Hepatocyte (in vitro differentiated cells): ENCODE results near the gene KIRREL3. TPM values are rescaled to one million over a fixed set of nuclear protein-coding genes. Genes with fewer than 3 reads are reported as not detected.

ENCODE experiments used
- DNase-seq: peaks from one replicate; pipeline ENCODE4 v3.0.0-alpha.2; 2016; ENCODE audit warnings: low spot score
- H2AFZ ChIP-seq: fragments of 200-600 bp; sonication (generic); 2 replicates; pipeline ENCODE4 v1.6.0; 2016; ENCODE audit warnings: antibody characterized with exemption, mild to moderate bottlenecking
- H3K27ac ChIP-seq: fragments of 200-600 bp; sonication (generic); 2 replicates; pipeline ENCODE4 v1.5.1; 2016; ENCODE audit warnings: mild to moderate bottlenecking
- H3K27me3 ChIP-seq: fragments of 200-600 bp; sonication (generic); 2 replicates; pipeline ENCODE4 v1.6.1; 2016
- H3K36me3 ChIP-seq: fragments of 200-600 bp; sonication (generic); replicated peaks from 2 replicates; pipeline ENCODE4 v1.5.1; 2016; ENCODE audit warnings: low read depth; ENCODE audit not compliant: insufficient read depth
- H3K4me1 ChIP-seq: fragments of 200-600 bp; sonication (generic); 2 replicates; pipeline ENCODE4 v1.5.1; 2016; ENCODE audit warnings: mild to moderate bottlenecking, moderate library complexity; ENCODE audit not compliant: insufficient read depth
- H3K4me2 ChIP-seq: fragments of 200-600 bp; sonication (generic); 2 replicates; pipeline ENCODE4 v1.6.0; 2016
- H3K4me3 ChIP-seq: fragments of 200-600 bp; sonication (generic); 2 replicates; pipeline ENCODE4 v1.5.1; 2016; ENCODE audit warnings: mild to moderate bottlenecking
- H3K79me2 ChIP-seq: fragments of 200-600 bp; sonication (generic); 2 replicates; pipeline ENCODE4 v1.6.0; 2017; ENCODE audit warnings: mild to moderate bottlenecking
- H3K9me2 ChIP-seq: fragments of 200-600 bp; sonication (generic); replicated peaks from 2 replicates; pipeline ENCODE4 v1.6.0; 2017; ENCODE audit warnings: mild to moderate bottlenecking; ENCODE audit not compliant: insufficient read depth
- H3K9me3 ChIP-seq: fragments of 200-600 bp; sonication (generic); 2 replicates; pipeline ENCODE4 v1.5.1; 2016; ENCODE audit warnings: low read depth, mild to moderate bottlenecking
- H4K20me1 ChIP-seq: fragments of 200-600 bp; sonication (generic); 2 replicates; pipeline ENCODE4 v1.6.0; 2016; ENCODE audit warnings: mild to moderate bottlenecking; ENCODE audit not compliant: insufficient read depth, poor library complexity, severe bottlenecking
- CTCF ChIP-seq: fragments of 200-600 bp; sonication (generic); IDR thresholded peaks from 2 replicates; pipeline ENCODE4 v1.5.1; 2016; ENCODE audit warnings: antibody characterized with exemption, mild to moderate bottlenecking; ENCODE audit not compliant: poor library complexity
- EZH2 ChIP-seq: fragments of 200-600 bp; sonication (generic); IDR thresholded peaks from 2 replicates; pipeline ENCODE4 v1.6.1; 2016; ENCODE audit warnings: antibody characterized with exemption, mild to moderate bottlenecking, borderline replicate concordance
- EZH2phosphoT487 ChIP-seq: fragments of 200-600 bp; sonication (generic); IDR thresholded peaks from one replicate; pipeline ENCODE4 v1.6.1; 2018; ENCODE audit warnings: antibody characterized with exemption, mild to moderate bottlenecking, low read depth, moderate library complexity; ENCODE audit not compliant: unreplicated experiment, severe bottlenecking
- WGBS: methylation state at CpG from one replicate; pipeline ENCODE4 v1.1.6; 2016; ENCODE audit warnings: low lambda C conversion rate; ENCODE audit errors: missing lambda C conversion rate; 5-methylcytosine and 5-hydroxymethylcytosine counted together
- polyA plus RNA-seq: library from polyadenylated mRNA; unstranded; fragments of >200 nt; fragmentation: Nextera tagmentation; extraction: Ambion mirVana; gene quantifications from 2 replicates; pipeline ENCODE4 v1.2.1, GENCODE V29; 2016
- total RNA-seq: library from RNA; depleted of rRNA; stranded (reverse); fragments of >200 nt; gene quantifications from 2 replicates; pipeline ENCODE4 v1.2.3, GENCODE V29; 2014

Gene KIRREL3
- total and polyA plus RNA-seq, 2 experiments from 2014 or later: 0.33 to 0.86 TPM

GRCh38 chr11:126497581-126498122 lies 502.9 kb downstream of the KIRREL3 start:
- no peaks in the 10 kb centered on the region for H3K9me3 ChIP-seq
- H4K20me1 ChIP-seq: no peaks in the 10 kb centered on the region
- H3K4me1 ChIP-seq: no peaks in the 10 kb centered on the region
- WGBS: 51% methylated on average over 4 of the region's 4 CpGs
- no peaks in the 10 kb centered on the region for H3K9me2 ChIP-seq
- no peak overlapping the region for H3K27ac ChIP-seq
- TF ChIP-seq CTCF (no peak), EZH2 (no peak), EZH2phosphoT487 (no peak)
- no peaks in the 10 kb centered on the region for H3K36me3 ChIP-seq
- no peak overlapping the region for H2AFZ ChIP-seq
- no peak overlapping the region for H3K4me2 ChIP-seq
- no peaks in the 10 kb centered on the region for H3K79me2 ChIP-seq
- peaks cover 31% of the 10 kb centered on the region for H3K27me3 ChIP-seq
- H3K4me3 ChIP-seq: no peak overlapping the region
- no peak for DNase-seq

- Histone ChIP-seq H4K20me1 (no peaks in the 10 kb centered on the region), H3K4me2 (no peak overlapping the region), H3K9me3 (no peaks in the 10 kb centered on the region), H3K4me3 (no peak overlapping the region), H3K36me3 (no peaks in the 10 kb centered on the region), H3K4me1 (no peaks in the 10 kb centered on the region), H3K9me2 (no peaks in the 10 kb centered on the region), H3K27me3 (peaks cover 24% of the 10 kb centered on the region), H2AFZ (no peak overlapping the region), H3K27ac (no peak overlapping the region), H3K79me2 (no peaks in the 10 kb centered on the region)
- no peak for DNase-seq
- no peak for TF ChIP-seq EZH2phosphoT487
- TF ChIP-seq CTCF: no peak
- no peak for TF ChIP-seq EZH2
- 94% methylated on average over 8 of the region's 8 CpGs for WGBS
These were observed 503.8 kb downstream of the KIRREL3 start for GRCh38 chr11:126496576-126497337.

- no peak for TF ChIP-seq CTCF
- no peak for TF ChIP-seq EZH2
- no peak for TF ChIP-seq EZH2phosphoT487
- no peaks in the 10 kb centered on the region for H4K20me1 ChIP-seq
These were observed 505.0 kb downstream of the KIRREL3 start for GRCh38 chr11:126495281-126496220.

More at GRCh38 chr11:126495281-126496220, 505.0 kb downstream of the KIRREL3 start:
- H3K9me2 ChIP-seq: no peaks in the 10 kb centered on the region
- no peak overlapping the region for H2AFZ ChIP-seq
- peaks cover 19% of the 10 kb centered on the region for H3K27me3 ChIP-seq
- WGBS: 81% methylated on average over 13 of the region's 13 CpGs
- no peaks in the 10 kb centered on the region for H3K9me3 ChIP-seq
- no peak overlapping the region for H3K4me2 ChIP-seq
- no peaks in the 10 kb centered on the region for H3K4me1 ChIP-seq
- H3K36me3 ChIP-seq: no peaks in the 10 kb centered on the region
- no peak overlapping the region for H3K4me3 ChIP-seq
- H3K79me2 ChIP-seq: no peaks in the 10 kb centered on the region
- DNase-seq: no peak
- H3K27ac ChIP-seq: no peak overlapping the region
